ENCODE results near the gene MYL11.

MYL11 gene

GRCh38 chr16:30354423-30355143, 20.0 kb upstream of the MYL11 start:
- no peak for DNase-seq

- peak; percentile 86 for DNase-seq
Measured at GRCh38 chr16:30355144-30355953, 19.3 kb upstream of the MYL11 start, which contains the start of gene CD2BP2. Gene CD2BP2, minus strand, starts transcription at chr16:30355308. Its CDS starts 627 bp downstream, at chr16:30354681.

DNA sequence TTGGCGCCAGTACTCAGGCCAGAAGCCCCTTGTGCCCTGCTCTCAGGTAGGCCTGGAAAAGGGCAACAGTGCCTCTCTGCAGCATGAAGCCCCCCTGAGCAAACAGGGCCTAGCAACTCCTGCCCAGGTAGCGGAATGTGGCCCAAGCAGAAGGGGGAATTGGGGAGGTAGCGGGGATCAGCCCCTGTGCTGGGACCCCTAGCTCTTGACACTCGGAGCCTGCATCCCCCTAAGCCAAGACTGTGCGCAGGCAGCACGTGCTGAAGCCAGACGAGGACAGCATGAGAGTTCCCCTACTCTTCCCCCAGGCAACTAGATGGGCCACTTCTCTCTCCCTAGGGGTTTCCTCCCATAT, 18.7 kb upstream of the MYL11 start:
- no peak for DNase-seq

- no peak for DNase-seq
Measured at GRCh38 chr16:30356401-30357084, 18.1 kb upstream of the MYL11 start.

DNA sequence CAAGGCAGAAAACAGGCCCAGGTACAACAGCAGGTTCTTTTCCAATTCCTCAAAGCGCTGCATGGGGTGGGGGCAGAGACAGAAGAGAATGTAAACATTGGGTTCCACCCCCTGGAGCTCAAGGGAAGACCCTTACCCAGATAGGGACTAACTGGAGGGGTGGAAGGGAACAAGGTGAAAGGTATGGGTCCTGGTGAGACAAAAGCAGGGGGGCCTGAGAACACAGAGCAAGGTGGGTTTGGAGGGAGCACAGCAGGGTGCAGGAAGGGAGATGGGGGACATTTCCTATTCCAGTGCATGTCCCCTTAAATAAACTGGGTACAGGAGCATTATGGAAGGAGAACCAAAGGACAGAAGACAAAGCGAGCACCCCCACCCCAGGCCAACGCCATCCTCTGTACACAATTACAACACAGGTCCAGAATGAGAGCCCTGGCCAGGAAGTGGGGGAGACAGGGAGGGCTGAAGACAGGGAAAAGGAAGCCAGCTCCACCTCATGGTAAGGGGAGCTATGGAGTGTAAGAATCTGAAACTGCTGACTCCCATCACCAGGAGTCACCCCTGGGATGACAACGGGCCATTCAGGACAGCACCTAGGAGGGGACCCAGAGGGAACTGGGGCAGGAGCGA, 17.4 kb upstream of the MYL11 start:
- no peak for DNase-seq

- no peak for DNase-seq
Measured at GRCh38 chr16:30357715-30358576, 16.7 kb upstream of the MYL11 start.

GRCh38 chr16:30358577-30358936, 16.0 kb upstream of the MYL11 start:
- no peak for DNase-seq

GRCh38 chr16:30358990-30359870, 15.4 kb upstream of the MYL11 start:
- no peak for DNase-seq

DNA sequence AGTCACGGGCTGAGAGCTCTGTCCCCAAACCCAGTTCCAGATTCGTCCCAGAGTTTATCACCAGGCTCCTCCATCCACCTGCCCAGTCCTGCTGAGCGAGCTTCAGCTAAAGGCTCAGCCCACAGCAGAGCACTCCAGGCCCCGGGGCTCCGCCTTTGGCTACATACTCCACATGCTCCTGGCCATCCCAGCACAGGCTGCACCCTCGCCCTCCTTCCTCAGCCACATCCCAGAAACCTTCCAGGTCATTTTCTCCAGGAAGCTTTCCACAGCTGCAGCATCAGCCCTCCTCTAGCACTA, 14.8 kb upstream of the MYL11 start:
- DNase-seq, result no peak

GRCh38 chr16:30361180-30361579, 13.4 kb upstream of the MYL11 start:
- DNase-seq, result no peak

DNA sequence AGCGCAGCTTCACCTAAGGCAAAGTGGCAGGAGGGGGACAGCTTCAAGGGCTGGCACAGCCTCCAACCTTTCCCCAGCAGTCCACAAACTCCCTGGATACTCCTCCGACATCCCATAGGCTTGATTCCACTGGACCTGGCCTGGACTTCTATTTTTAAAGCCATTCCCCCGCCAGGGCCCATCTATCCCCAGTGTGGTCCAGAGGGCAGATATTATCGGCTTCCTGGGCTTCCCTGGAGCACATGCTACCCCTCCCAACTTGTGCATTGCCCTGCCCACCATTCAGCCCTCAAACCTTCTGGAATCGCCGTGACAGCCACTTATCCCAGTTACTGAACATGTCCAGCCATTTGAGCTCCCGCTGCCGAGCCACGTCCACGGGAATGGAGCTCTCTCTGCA, 9.4 kb upstream of the MYL11 start:
- no peak for DNase-seq

- DNase-seq, result no peak
Measured at GRCh38 chr16:30366511-30366910, 8.1 kb upstream of the MYL11 start.

GRCh38 chr16:30367349-30368009, 7.1 kb upstream of the MYL11 start:
- no peak for DNase-seq

- no peak for DNase-seq
Measured at GRCh38 chr16:30368122-30368791, 6.3 kb upstream of the MYL11 start.

DNA sequence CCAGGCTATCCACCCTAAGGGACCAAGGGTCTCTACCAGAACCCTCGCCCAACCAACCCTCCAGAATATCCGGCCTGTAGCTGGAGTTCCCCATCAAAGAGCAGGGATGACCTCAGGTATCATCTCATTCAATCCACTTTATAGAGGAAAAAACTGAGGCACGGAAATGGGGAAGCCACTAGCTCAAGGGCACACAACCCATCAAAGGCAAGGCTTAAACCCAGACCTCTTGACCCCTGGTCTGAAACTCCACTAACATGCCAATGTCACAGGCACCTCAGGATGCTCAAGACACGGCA, 5.9 kb upstream of the MYL11 start:
- DNase-seq, result no peak

DNA sequence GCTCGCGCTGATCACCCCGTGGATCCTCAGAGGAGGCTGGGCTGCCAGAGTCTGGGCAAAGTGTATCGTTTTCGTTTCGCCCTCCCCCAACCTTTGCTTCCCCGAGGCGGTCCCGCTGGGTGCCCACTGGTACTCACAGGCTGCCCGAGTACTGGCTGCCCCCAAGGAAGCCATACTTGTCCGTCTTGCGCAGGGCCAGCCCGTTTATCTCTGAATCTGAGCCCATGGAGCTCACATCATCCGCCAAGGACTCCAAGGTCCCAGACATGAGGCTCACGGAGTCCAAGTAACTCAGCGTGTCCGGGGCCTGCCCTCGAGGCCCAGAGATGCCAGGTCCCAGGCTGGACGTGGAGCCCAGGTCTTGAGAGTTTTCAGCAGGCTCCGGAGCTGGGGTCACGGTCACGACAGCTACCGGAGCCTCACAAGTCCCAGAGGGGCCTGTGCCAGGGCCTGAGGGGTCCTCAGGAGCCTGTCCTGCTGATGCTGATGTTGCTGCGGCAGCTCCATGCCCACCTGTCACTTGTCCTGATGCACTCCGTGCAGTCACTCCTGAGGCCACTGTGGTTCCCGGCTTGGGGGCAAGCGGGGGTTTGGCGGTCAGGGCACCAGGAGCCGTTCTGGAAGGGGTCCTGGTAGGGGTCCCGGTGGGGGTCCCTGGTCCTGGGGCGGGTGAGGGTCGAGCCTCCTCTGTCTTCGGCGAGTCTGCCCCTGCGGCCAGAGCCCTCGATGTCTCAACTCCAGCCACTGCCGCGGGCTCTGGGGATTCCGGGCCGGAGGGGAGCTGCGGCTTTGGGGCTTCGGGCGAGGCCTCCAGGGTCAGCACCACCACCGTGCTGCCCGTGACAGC, 5.3 kb upstream of the MYL11 start:
- DNase-seq, result no peak

GRCh38 chr16:30369938-30370455, 4.6 kb upstream of the MYL11 start:
- no peak for DNase-seq

- peak; percentile 99 for DNase-seq
Measured at GRCh38 chr16:30370456-30371247, 4.0 kb upstream of the MYL11 start, which contains the start of gene TBC1D10B. Gene TBC1D10B, minus strand, starts transcription at chr16:30370494. Its CDS starts 311 bp downstream, at chr16:30370183.

Data from activated T-cell treated with anti-CD3 and anti-CD28 coated beads for 4 hours (primary cell).